Prostate gland (tissue), 2 donors: ENCODE measurements around the gene FAM161A.

Source experiments
- CTCF ChIP-seq, 4 experiments: fragments of 200-600 bp in 2 of 4; fragments of 450-650 bp in 2 of 4; sonication (generic) in 2 of 4; IDR thresholded peaks; 1 replicate in 3 of 4; 2 replicates in 1 of 4; pipeline ENCODE4 v1.5.1; 2016 to 2019; ENCODE audit warnings: antibody characterized with exemption in 4 of 4, mild to moderate bottlenecking in 2 of 4, moderate library complexity in 2 of 4
- POLR2A ChIP-seq: fragments of 450-650 bp; IDR thresholded peaks from one replicate; pipeline ENCODE4 v1.6.1; 2016; ENCODE audit warnings: antibody characterized with exemption, mild to moderate bottlenecking

GRCh38 chr2:61807036-61807757 lies 46.7 kb downstream of the FAM161A start:
- TF ChIP-seq POLR2A (no peak), CTCF (IDR thresholded peaks at IDR 0.05) (no peak)
